ENCODE data around the gene HASPIN. TPM values are rescaled to one million over a fixed set of nuclear protein-coding genes. Genes with fewer than 3 reads are reported as not detected.

The HASPIN gene
- total and polyA plus RNA-seq, 9 of the 15 experiments (the other 6 are each of a cell fraction or from before 2014, with no cell fraction given), result 0.81 to 13.5 (median 9.9) TPM

GRCh38 chr17:3683054-3683511 lies 40.6 kb upstream of the HASPIN start (continued):
- TF ChIP-seq ZNF407 (IDR thresholded peaks at IDR 0.05; ENCODE audit: low read depth) (no peak), SMAD2 (IDR thresholded peaks at IDR 0.05; ENCODE audit: low read depth, low read length) (no peak), E2F1 (CRISPR knock-in tag; IDR thresholded peaks at IDR 0.05) (no peak), NEUROD1 (IDR thresholded peaks at IDR 0.05; ENCODE audit: borderline replicate concordance, low read depth, low read length, partially characterized antibody) (no peak), ZNF3 (CRISPR knock-in tag; IDR thresholded peaks at IDR 0.05) (no peak), ETS1 (conservative IDR thresholded peaks at IDR 0.05; ENCODE audit: control insufficient read depth, low read depth, low read length) (no peak), ZBTB7A (IDR thresholded peaks at IDR 0.05; ENCODE audit: borderline replicate concordance, control insufficient read depth, low read depth, low read length) (peak; percentile 66), ZNF217 (CRISPR knock-in tag; IDR thresholded peaks at IDR 0.05) (no peak), TBL1XR1 (IDR thresholded peaks at IDR 0.05; ENCODE audit: low read length in 2 of 2) (no peak), TEAD4 (IDR thresholded peaks at IDR 0.05; ENCODE audit: low read length) (no peak), TEAD4 (CRISPR knock-in tag; IDR thresholded peaks at IDR 0.05; ENCODE audit: borderline replicate concordance) (no peak), POLR2AphosphoS5 (IDR thresholded peaks at IDR 0.05; ENCODE audit: control insufficient read depth, insufficient read depth, low read depth, low read length) (no peak), ZNF175 (CRISPR knock-in tag; IDR thresholded peaks at IDR 0.05; ENCODE audit: low read depth) (no peak), ZC3H4 (CRISPR knock-in tag; IDR thresholded peaks at IDR 0.05; ENCODE audit: borderline replicate concordance) (no peak), MCM5 (IDR thresholded peaks at IDR 0.05; ENCODE audit: low read depth) (no peak), TFAM (CRISPR knock-in tag; conservative IDR thresholded peaks at IDR 0.05) (no peak), ZNF197 (CRISPR knock-in tag; IDR thresholded peaks at IDR 0.05; ENCODE audit: low read depth) (no peak)
